ELF-1 (cell line): ENCODE results near the gene PNPLA7.
"Not testable (repeated sequence)": the region's sequence is repeated elsewhere in the genome, so short reads cannot be mapped to it uniquely, and the experiment has no call there.

Experiments
- DNase-seq: peaks from one replicate; pipeline ENCODE4 v3.0.0-alpha.2; 2016; ENCODE audit warnings: low read depth, low spot score

PNPLA7 gene

DNA sequence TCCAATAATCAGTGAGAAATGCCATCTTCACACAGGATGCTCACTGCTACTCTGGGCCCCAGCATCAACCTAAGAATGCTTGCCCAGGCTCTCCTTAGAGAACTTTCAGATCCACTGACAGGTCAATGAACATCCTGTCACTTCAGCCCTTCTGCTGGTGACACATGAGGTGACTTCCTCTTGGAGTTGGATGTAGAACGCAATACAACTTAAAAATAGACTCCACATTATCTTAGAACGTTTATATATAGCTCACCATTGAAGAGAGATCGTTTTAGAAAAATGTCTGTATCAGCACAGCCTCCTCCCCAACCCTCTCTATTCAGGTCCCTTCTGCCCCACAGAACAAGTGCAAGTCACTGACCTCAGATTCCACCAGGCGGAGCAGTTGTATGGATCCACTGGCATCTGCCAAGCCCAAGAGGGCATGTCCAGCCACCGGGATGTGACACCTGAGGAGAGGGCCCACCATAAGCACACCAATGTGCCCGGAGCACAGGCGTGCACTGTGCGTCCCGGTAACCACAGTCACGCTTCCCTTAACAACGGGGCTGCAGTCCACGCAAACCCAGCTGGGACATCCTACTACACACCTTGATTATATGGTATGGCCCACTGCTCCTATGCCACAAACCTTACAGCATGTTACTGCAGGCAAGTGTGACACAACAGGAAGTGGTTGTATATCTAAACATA is 25.7 kb upstream of the PNPLA7 start:
- no peak for DNase-seq

GRCh38 chr9:137575364-137575715 is 25.1 kb upstream of the PNPLA7 start:
- no peak for DNase-seq

DNA sequence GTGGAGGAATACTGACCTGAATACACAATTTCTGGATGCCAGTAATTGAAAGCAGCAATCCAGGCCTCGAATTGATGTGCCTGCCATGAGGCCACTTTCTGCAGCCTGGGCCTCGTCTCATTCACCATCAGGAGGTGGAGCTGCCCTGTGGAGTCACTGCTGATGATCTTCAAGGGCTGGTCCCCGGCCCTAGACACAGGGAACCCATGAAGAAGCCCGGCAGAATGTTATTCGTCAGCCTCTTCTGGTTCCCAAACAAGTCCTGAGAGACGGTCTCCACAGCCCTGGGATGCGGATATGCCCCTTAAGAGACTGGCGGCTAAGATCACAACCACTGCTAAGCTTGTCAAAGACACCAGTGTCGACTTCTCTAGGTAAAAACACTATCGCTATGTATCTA is 24.0 kb upstream of the PNPLA7 start:
- DNase-seq = no peak

- no peak for DNase-seq
Observed at GRCh38 chr9:137570566-137570965, 20.4 kb upstream of the PNPLA7 start.

DNA sequence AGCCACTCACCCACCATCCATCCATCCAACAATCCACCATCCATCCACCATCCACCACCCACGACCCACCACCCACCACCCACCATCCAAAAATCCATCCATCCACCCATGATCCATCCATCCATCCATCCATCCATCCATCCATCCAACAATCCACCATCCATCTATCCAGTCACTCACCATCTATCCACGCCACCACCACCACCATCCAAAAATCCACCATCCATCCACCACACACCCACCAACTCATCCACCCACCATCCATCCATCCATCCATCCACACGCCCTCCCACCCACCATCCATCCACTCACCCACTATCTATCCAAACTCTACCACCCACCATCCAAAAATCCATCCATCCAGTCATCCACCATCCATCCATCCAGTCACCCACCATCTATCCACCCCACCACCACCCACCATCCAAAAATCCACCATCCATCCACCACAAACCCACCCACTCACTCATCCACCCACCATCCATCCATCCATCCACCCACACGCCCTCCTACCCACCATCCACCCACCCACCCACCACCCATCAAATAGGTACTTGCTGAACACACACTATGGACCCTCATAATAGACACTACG is 19.5 kb upstream of the PNPLA7 start:
- DNase-seq = no peak

DNA sequence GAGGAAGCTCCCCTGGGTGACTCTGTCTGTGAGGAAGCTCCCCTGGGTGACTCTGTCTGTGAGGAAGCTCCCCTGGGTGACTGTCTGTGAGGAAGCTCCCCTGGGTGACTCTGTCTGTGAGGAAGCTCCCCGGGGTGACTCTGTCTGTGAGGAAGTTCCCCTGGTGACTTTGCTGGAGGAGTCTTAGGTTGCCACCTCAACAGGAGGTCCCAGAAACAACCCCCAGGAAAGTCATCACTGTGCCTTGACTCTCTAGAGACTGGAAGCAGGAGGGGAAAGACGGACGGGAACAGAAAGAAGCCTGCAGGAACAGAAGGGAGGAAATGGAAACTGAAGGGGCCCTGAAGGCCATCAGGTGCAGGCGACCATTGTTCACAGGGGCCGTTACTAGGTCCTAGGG is 18.2 kb upstream of the PNPLA7 start:
- DNase-seq = not testable (repeated sequence)

DNA sequence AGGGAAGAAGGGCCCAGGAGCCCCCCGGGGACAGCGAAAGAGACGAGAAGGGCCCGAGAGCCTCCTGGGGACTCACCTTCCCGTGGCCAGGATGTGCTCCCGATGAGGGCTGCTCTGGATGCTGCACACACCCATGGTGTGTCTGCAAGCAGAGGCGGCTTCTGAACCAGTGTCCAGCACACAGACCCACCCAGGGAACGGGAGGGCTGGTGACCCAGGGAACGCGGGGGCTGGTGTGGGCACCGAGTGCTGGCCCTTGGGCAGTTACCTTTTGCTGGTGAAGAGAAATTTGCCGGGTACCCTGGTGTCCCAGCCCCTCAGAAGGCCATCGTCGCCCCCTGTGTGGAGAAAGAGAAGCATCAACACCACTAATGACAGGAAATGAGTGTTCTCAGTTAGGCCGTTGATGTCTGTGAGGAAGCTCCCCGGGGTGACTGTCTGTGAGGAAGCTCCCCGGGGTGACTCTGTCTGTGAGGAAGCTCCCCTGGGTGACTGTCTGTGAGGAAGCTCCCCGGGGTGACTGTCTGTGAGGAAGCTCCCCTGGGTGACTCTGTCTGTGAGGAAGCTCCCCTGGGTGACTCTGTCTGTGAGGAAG is 14.7 kb upstream of the PNPLA7 start:
- no peak for DNase-seq

- no peak for DNase-seq
Observed at GRCh38 chr9:137564134-137564533, 13.9 kb upstream of the PNPLA7 start.

GRCh38 chr9:137558127-137558526 is 7.9 kb upstream of the PNPLA7 start:
- DNase-seq = no peak

GRCh38 chr9:137556069-137556838 is 6.1 kb upstream of the PNPLA7 start:
- no peak for DNase-seq

DNA sequence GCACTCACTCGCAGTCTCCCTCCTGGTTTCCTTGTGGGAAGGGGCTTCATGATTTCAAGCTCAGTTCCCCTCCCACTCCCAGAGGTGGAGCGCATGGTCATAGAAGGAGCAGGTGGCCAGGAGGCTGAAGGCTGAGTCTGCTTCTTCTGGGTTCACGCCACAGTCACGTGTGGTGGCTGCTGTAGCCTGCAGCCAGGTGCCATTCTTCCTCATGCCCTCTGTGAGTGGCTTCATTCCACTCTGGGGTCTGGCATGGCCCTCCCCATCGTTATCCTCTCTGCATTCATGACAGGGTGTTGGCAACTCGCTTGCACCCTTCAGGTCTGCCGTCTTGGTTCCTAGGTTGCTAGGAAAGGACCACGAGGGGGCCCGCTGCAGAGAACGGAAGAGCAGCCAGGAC is 5.0 kb upstream of the PNPLA7 start:
- DNase-seq = no peak

- no peak for DNase-seq
Observed at GRCh38 chr9:137554349-137554748, 4.1 kb upstream of the PNPLA7 start.

GRCh38 chr9:137553654-137554053 is 3.5 kb upstream of the PNPLA7 start:
- DNase-seq = not testable (repeated sequence)

DNA sequence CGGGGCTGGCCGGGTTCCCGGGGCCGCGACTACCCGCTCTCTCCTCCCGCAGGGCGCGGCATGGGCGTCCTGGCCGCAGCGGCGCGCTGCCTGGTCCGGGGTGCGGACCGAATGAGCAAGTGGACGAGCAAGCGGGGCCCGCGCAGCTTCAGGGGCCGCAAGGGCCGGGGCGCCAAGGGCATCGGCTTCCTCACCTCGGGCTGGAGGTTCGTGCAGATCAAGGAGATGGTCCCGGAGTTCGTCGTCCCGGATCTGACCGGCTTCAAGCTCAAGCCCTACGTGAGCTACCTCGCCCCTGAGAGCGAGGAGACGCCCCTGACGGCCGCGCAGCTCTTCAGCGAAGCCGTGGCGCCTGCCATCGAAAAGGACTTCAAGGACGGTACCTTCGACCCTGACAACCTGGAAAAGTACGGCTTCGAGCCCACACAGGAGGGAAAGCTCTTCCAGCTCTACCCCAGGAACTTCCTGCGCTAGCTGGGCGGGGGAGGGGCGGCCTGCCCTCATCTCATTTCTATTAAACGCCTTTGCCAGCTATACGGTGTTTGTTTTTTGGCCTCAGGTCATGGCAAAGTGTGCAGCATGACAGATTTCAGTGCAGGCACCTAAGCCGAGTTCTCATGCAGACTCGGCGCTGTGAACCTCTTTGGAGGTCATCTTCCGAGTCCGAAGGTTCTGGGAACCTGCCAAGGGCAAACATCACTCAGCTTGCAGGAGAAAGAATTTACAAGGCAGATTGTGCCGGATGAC is 2.0 kb upstream of the PNPLA7 start:
- peak; percentile 59 for DNase-seq

DNA sequence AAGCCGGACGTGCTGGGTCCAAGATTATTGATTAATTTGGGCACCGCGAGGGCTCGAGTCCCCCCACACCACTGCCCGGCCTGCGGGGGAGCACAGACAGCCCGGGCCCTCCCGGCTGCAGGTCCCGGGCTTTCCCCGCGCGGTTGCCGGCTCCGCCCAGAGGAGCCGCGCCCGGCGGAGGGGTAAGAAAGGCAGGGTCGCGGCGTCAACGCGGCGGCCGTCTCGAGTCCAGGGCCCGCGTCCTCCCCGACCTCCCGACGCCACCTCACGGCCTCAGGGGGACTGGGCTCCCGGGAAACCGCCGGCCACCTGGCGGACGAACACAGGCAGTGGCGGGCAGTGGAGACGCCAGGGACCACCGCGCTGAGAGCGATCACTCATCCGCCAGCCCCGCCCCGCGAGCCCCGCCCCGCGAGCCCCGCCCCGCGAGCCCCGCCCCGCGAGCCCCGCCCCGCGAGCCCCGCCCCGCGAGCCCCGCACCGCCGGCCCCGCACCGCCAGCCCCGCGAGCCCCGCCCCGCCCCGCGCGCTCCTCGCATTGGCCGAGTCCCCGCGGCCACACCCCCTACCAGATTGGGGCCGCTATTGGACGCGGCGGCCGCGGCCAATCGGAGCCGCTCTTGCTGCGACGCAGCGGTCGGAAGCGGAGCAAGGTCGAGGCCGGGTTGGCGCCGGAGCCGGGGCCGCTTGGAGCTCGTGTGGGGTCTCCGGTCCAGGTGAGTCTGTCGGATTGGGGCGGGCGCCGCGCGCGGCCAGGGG is 1.2 kb upstream of the PNPLA7 start, which contains the start of gene MRPL41:
TSS of gene MRPL41 (plus strand) at position 616 of the 758 bp plus-strand sequence. CDS start 203 bp downstream, outside the sequence.
- peak; percentile 88 for DNase-seq

GRCh38 chr9:137550958-137551263 is 709 bp upstream of the PNPLA7 start:
- not testable (repeated sequence) for DNase-seq

DNA sequence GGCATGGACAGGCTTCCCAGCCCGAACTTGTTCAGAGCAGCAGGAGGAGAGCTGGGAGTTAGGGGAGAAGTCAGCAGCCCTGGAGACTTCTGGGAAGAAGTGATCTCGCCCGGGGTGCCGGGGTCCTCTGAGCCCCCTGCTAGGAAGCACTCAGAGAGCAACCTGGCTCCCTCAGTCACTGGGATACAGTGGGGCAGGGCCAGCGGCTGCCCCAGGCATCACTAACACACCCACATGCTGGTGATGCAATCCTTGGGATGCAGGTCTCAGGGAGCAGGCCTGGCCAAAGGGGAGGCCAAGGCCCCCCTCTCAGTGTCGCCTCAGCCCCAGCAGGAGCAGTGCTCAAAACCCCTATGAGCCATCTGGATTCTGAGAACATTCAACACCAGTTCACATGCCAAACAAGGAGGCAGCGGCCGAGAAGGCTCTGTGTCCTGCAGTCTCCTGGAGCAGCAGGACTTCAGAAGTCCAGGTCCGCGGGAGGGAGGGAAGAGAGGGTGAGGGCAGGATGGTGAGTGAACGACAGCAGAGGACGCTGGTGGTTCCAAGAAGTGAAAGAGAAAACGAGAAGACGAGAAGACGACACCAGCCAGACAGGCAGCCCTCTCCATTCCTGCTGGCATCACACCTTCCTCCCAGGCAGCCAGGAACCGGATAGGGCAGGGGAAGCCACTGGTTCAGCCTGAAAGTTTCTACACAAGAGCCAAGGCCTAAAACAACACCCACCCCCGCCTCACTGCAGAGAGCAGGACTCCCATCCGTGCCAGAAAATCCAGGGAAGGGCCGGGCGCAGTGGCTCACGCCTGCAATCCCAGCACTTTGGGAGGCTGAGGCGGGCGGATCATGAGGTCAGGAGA is 2.3 kb downstream of the PNPLA7 start:
- DNase-seq = no peak

DNA sequence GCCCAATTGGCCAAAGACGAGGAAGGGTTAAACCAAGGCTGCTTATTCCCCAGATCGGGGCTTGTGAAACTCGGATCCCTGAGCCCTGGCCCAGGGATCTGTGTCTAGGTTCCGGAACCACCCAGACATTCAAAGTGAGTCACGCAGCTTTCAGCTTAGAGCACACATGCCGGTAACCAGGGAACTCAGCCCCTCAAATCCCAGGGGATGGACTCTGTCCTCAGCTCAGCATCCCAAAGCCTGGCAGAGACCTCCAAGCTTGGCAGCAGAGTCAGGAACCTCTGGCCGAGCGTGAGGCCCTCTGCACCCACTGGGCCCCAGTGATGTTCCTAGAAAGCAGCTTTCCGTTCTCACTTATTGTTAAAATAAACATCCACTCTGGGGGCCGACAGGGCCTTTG is 5.1 kb downstream of the PNPLA7 start:
- no peak for DNase-seq

GRCh38 chr9:137544176-137544760 is 5.9 kb downstream of the PNPLA7 start:
- no peak for DNase-seq
